ENCODE data around the gene GNA14. TPM values are rescaled to one million over a fixed set of nuclear protein-coding genes. Genes with fewer than 3 reads are reported as not detected.

Gene GNA14
- total RNA-seq, 4 donors from 2014 or later = 2.8 to 7.4 (median 4.5) TPM

DNA sequence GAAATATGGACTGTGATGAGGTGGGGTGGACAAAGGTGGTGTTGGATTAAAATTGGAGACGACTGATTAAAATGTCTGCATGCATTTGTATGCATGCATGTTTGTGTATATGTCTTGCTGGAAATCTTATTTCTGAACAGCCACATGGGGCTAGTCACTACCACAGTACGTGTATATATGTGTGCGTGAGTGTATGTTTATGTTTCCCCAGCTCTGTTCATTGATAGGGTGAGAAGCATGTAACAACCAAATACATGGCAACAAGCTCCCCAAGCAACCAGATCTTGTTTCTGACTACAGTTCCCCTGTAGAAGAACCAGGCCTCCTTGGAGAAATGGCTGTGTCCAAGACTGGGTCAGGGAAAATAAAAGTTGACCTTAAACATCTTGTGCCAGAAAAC lies 139.7 kb downstream of the GNA14 start:
- ATAC-seq (ENCODE audit: low FRiP score) (no peak), DNase-seq (ENCODE audit: low spot score) (no peak)
- TF ChIP-seq, protein P1, sequence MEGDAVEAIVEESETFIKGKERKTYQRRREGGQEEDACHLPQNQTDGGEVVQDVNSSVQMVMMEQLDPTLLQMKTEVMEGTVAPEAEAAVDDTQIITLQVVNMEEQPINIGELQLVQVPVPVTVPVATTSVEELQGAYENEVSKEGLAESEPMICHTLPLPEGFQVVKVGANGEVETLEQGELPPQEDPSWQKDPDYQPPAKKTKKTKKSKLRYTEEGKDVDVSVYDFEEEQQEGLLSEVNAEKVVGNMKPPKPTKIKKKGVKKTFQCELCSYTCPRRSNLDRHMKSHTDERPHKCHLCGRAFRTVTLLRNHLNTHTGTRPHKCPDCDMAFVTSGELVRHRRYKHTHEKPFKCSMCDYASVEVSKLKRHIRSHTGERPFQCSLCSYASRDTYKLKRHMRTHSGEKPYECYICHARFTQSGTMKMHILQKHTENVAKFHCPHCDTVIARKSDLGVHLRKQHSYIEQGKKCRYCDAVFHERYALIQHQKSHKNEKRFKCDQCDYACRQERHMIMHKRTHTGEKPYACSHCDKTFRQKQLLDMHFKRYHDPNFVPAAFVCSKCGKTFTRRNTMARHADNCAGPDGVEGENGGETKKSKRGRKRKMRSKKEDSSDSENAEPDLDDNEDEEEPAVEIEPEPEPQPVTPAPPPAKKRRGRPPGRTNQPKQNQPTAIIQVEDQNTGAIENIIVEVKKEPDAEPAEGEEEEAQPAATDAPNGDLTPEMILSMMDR (IDR thresholded peaks at IDR 0.05) = no peak

DNA sequence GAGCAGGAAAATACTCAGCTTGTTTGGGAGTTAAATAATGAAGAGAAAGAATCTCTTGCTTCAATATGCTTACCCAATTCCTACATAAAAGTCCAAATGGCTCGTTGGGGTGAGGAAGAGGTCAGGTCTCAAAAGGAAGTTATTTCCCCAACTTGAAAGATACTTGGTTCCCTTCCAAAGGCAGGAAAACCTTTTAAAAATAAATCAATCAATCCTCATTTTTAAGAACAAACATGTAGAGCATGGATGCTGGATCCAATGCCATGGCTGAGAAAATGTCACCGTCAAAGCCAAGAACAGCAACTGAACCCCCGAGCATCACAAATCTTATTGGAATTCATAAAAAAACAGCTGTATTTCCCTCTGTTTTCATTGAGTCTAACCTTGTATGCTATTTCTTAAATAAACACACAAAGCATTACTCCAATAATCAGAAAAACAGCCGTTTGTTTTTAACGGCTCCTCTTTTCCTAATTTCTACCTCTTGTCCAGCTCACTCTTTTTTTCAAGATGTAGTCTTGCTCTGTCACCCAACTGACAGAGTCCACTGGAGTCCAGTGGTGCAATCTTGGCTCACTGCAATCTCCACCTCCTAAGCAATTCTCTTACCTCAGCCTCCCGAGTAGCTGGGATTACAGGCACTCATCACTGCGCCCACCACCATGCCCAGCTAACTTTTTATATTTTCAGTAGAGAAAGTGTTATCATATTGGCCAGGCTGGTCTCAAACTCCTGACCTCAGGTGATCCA lies 140.7 kb downstream of the GNA14 start:
- TF ChIP-seq, protein P1 (IDR thresholded peaks at IDR 0.05) = no peak
- ATAC-seq (ENCODE audit: low FRiP score) (no peak), DNase-seq (ENCODE audit: low spot score) (no peak)

DNA sequence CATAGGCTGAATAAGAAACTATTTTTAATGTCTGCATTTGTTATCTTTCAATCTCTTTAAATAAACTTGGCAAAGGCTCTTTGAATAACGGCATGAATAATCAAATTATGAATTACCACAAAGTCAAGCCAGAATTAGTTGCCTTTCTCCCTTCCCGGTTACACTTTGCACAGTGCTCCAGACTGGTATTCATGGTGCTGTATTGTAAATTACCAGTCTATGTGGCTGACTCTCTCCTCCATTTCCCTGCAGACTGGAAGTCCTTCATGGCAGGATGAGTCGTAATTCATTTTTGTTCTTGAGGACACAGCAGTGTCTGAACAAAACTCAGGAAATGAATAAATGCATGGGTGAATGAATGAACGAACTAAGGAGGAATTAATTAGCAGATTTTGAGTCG lies 142.9 kb downstream of the GNA14 start:
- TF ChIP-seq, protein P1 (IDR thresholded peaks at IDR 0.05) = no peak
- DNase-seq (ENCODE audit: low spot score) = no peak
- ATAC-seq (ENCODE audit: low FRiP score) = no peak

DNA sequence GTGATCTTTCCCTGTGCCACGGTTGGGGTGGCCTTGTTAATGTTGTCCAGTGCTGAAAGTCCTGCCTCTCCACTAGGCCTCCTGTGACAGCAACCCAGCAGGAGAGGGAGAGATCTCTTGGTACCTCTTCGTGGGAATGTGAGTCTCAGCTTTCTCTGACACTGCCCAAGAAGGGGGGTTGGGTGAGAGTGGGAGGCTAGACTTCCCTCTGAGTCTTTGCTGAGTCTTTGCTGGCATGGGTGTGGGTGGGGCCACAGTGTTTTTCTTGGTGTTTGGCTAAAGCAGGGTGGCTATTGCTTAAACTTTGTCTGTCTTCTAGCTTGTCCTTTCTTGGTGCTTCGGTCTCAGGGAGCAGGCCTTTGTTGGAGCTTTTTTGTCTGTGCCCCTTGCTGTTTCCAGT lies 145.6 kb downstream of the GNA14 start:
- DNase-seq (ENCODE audit: low spot score) (no peak), ATAC-seq (ENCODE audit: low FRiP score) (no peak)
- TF ChIP-seq, protein P1 (IDR thresholded peaks at IDR 0.05) = no peak

DNA sequence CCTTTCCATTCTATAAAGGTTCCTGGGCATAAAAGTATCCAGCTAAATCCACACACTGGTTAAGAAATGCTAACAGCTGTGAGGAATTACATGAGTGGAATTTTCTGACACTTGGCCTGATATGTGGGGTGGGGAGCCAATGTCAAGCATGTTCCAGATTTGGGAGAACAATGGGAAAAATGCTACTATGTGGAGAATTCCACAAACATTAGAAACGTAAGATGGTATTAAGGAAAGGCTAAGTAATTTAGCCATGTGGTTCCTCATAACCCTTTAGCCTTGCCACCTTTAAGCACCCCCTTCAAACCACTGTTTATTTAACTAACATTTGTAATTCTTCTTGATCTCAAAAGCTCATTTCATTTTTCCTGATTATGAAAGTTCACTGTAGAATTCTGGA lies 149.2 kb downstream of the GNA14 start:
- ATAC-seq (ENCODE audit: low FRiP score) (no peak), DNase-seq (ENCODE audit: low spot score) (no peak)
- TF ChIP-seq, protein P1 (IDR thresholded peaks at IDR 0.05) = no peak

DNA sequence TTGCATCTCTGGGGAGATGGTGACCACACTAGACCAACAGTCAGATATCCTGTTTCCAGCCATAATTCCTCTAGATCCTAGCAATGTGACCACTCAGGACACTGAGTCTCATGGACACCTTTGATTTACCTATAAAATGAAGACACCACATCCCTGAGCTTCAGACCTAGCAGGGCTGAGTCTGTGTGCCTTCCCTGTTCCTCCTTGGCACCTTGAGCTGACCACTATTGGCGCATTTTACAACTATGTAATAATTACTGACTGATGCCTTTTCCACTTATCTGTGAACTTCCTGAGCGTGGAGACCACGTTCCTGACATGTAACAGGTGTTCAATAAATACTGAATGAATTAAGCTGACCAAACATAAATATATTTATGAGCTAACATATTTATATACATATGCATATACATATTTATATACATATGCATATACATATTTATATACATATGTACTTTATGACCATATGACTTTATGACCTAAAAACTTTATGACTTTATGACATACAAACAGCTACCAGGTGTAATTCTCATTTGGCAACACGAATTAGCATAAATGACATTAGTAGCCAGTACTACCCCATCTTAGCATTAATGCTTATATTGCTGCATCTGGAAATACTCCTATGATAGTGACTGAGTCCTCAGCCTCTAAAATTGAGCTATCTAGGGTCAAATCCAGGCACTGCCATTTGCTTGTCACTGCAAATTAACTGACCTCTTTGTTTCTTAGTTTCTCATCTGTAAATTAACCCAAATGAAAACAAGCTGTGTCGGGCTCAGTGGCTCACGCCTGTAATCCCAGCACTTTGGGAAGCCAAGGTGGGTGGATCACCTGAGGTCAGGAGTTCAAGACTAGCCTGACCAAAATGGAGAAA lies 150.6 kb downstream of the GNA14 start:
- DNase-seq (ENCODE audit: low spot score) = no peak
- no peak for ATAC-seq (ENCODE audit: low FRiP score)
- TF ChIP-seq, protein P1 (IDR thresholded peaks at IDR 0.05) = no peak
